Natural killer cell (primary cell): ENCODE results near the gene OCLN. TPM values are rescaled to one million over a fixed set of nuclear protein-coding genes. Genes with fewer than 3 reads are reported as not detected.
A peak's percentile ranks its signal among the peaks of the same experiment; 100 is the strongest.
"Not testable (repeated sequence)": the region's sequence is repeated elsewhere in the genome, so short reads cannot be mapped to it uniquely, and the experiment has no call there.

Experiments
- ATAC-seq, 3 donors: fragments of 150-1000 bp in 2 of 3; fragments of 200-7000 bp in 1 of 3; cut with Tn5 transposase; 1 replicate in 1 of 3; 2 replicates in 2 of 3; pipeline ENCODE4 v1.10.0; 2021; ENCODE audit warnings: mild to moderate bottlenecking in 2 of 3, moderate library complexity in 2 of 3
- DNase-seq, 2 donors: peaks; one replicate each; pipeline versions ENCODE4 v3.0.0 to v3.0.0-alpha.2; 2013 to 2021; ENCODE audit warnings: mixed read lengths in 1 of 2
- H3K27ac ChIP-seq: one replicate; pipeline ENCODE4 v1.5.1; 2013; ENCODE audit warnings: mild to moderate bottlenecking, low read length
- H3K27me3 ChIP-seq: one replicate; pipeline ENCODE4 v1.6.1; 2013; ENCODE audit warnings: low read length; ENCODE audit not compliant: control insufficient read depth, insufficient read depth
- H3K36me3 ChIP-seq: one replicate; pipeline ENCODE4 v1.6.1; 2013; ENCODE audit warnings: low read length; ENCODE audit not compliant: control insufficient read depth, insufficient read depth
- H3K4me1 ChIP-seq: one replicate; pipeline ENCODE4 v1.6.1; 2013; ENCODE audit warnings: low read length; ENCODE audit not compliant: control insufficient read depth, insufficient read depth
- H3K4me3 ChIP-seq: one replicate; pipeline ENCODE4 v1.5.1; 2013; ENCODE audit warnings: low read length
- H3K9me3 ChIP-seq: one replicate; pipeline ENCODE4 v1.6.1; 2013; ENCODE audit warnings: low read length; ENCODE audit not compliant: control insufficient read depth, insufficient read depth
- H3K27ac Mint-ChIP-seq, 2 donors: one replicate each; pipeline ENCODE4 v1.8.0; 2022; ENCODE audit warnings: mild to moderate bottlenecking in 2 of 2, mixed read lengths in 2 of 2, moderate library complexity in 1 of 2
- H3K27me3 Mint-ChIP-seq, 2 donors: one replicate each; pipeline ENCODE4 v1.8.0; 2022; ENCODE audit warnings: low read depth in 2 of 2, mixed read lengths in 2 of 2
- H3K36me3 Mint-ChIP-seq: one replicate; pipeline ENCODE4 v1.8.0; 2022; ENCODE audit warnings: mixed read lengths
- H3K4me1 Mint-ChIP-seq, 2 donors: one replicate each; pipeline ENCODE4 v1.8.0; 2022; ENCODE audit warnings: mixed read lengths in 2 of 2
- H3K4me3 Mint-ChIP-seq: one replicate; pipeline ENCODE4 v1.8.0; 2022; ENCODE audit warnings: mild to moderate bottlenecking, moderate library complexity, mixed read lengths
- H3K9me3 Mint-ChIP-seq, 2 donors: one replicate each; pipeline ENCODE4 v1.8.0; 2022; ENCODE audit warnings: mixed read lengths in 2 of 2
- WGBS: methylation state at CpG from one replicate; pipeline ENCODE4 v1.1.7; 2013; ENCODE audit warnings: missing lambda C conversion rate; ENCODE audit not compliant: insufficient coverage; 5-methylcytosine and 5-hydroxymethylcytosine counted together
- intact Hi-C: fragments of 100-400 bp; cut with micrococcal nuclease; formaldehyde crosslinking; loops from one replicate; pipeline ENCODE4 v1.14.2; 2022
- total RNA-seq, 4 donors: library from RNA; stranded (reverse); fragments of 120-200 nt in 1 of 4; gene quantifications; one replicate each; pipeline versions ENCODE4 v1.2.3 to v1.2.4, GENCODE V29; 2013 to 2022
- TF ChIP-seq, protein P1 (sequence below): fragments of 200-600 bp; IDR thresholded peaks from one replicate; pipeline ENCODE4 v1.8.0; 2022; ENCODE audit warnings: antibody characterized with exemption

OCLN gene
- total RNA-seq, result 1 to 10 TPM in 2 of 3 donors, under 1 TPM in 1; 0.68 to 1.8 (median 1.3) TPM
- total RNA-seq (2013), result 8.5 TPM

DNA sequence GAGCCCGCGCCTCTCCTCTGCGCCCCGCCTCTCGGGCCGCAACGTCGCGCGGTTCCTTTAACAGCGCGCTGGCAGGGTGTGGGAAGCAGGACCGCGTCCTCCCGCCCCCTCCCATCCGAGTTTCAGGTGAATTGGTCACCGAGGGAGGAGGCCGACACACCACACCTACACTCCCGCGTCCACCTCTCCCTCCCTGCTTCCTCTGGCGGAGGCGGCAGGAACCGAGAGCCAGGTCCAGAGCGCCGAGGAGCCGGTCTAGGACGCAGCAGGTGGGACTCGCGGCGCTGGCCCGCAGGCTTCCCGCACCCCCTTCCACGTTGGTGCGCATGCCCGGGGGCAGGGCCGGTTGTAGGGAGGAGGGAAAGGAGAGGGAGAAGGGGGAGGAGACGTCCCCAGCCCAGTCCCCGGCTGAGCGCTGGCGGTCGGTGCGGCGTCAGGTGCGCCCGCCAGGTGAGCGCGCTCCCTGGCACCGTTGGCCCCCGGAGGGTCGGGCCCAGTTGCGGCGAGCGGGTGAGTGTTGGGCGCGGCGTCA, at the start of gene OCLN:
OCLN (plus strand) TSS at position 400 of the 532 bp plus-strand sequence. CDS start 11,455 bp downstream, outside the sequence.
- Histone ChIP-seq H3K4me1 (peaks cover 19% of the 10 kb centered on the region), H3K4me3 (peak within 1 kb of the TSS; percentile 6), H3K27ac (no peak within 1 kb of the TSS), H3K9me3 (no peaks in the 10 kb centered on the region), H3K36me3 (no peaks in the 10 kb centered on the region), H3K27me3 (peaks cover 18% of the 10 kb centered on the region)
- TF ChIP-seq, protein P1, sequence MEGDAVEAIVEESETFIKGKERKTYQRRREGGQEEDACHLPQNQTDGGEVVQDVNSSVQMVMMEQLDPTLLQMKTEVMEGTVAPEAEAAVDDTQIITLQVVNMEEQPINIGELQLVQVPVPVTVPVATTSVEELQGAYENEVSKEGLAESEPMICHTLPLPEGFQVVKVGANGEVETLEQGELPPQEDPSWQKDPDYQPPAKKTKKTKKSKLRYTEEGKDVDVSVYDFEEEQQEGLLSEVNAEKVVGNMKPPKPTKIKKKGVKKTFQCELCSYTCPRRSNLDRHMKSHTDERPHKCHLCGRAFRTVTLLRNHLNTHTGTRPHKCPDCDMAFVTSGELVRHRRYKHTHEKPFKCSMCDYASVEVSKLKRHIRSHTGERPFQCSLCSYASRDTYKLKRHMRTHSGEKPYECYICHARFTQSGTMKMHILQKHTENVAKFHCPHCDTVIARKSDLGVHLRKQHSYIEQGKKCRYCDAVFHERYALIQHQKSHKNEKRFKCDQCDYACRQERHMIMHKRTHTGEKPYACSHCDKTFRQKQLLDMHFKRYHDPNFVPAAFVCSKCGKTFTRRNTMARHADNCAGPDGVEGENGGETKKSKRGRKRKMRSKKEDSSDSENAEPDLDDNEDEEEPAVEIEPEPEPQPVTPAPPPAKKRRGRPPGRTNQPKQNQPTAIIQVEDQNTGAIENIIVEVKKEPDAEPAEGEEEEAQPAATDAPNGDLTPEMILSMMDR, result no peak
- ATAC-seq (peak in 1 of 3 donors; percentile 35), DNase-seq (no peak)
- intact Hi-C loops, result no loop called here
- no peaks in the 10 kb centered on the region for H3K4me1 Mint-ChIP-seq
- H3K36me3 Mint-ChIP-seq, result no peaks in the 10 kb centered on the region
- H3K4me3 Mint-ChIP-seq, result peak within 1 kb of the TSS; percentile 49
- no peak within 1 kb of the TSS for H3K27ac Mint-ChIP-seq
- H3K27me3 Mint-ChIP-seq, result peaks cover 33 to 49% of the 10 kb centered on the region in 2 donors
- no peaks in the 10 kb centered on the region for H3K9me3 Mint-ChIP-seq
- WGBS, result under 1% methylated on average over 56 of the region's 56 CpGs

GRCh38 chr5:69444127-69444754, 48.3 kb upstream of the OCLN start:
- H3K36me3 Mint-ChIP-seq, result no peaks in the 10 kb centered on the region
- H3K9me3 Mint-ChIP-seq, result no peaks in the 10 kb centered on the region
- no peak overlapping the region for H3K4me3 Mint-ChIP-seq
- TF ChIP-seq, protein P1, result no peak
- H3K27ac Mint-ChIP-seq, result no peak overlapping the region
- ATAC-seq (no peak), DNase-seq (no peak)
- Histone ChIP-seq H3K27ac (no peak overlapping the region), H3K27me3 (no peaks in the 10 kb centered on the region), H3K4me1 (no peaks in the 10 kb centered on the region), H3K36me3 (no peaks in the 10 kb centered on the region), H3K4me3 (no peak overlapping the region), H3K9me3 (no peaks in the 10 kb centered on the region)
- 92% methylated on average over 7 of the region's 7 CpGs for WGBS
- no peaks in the 10 kb centered on the region for H3K4me1 Mint-ChIP-seq
- H3K27me3 Mint-ChIP-seq, result no peaks in the 10 kb centered on the region
- intact Hi-C loops, result no loop called here

DNA sequence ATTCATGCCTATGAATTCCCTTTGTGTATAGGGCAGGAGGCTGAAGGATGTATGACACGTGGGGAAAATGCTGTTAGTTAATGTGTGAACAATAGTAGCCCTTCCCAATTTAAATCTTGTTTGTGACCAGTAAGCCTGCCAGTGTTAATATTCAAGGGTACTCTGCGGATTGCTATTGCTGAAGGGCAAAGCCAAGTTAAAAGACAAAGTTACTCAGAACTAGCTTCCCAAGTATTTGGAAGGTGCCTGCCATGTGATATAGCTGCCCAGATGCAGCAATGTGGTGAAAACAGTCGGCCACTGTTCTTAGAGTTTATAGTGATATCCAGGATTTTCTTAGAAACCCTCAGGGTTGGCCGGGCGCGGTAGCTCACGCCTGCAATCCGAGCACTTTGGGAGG, 43.1 kb upstream of the OCLN start:
- Histone ChIP-seq H3K27ac (no peak overlapping the region), H3K36me3 (no peaks in the 10 kb centered on the region), H3K27me3 (no peaks in the 10 kb centered on the region), H3K9me3 (no peaks in the 10 kb centered on the region), H3K4me3 (no peak overlapping the region), H3K4me1 (no peaks in the 10 kb centered on the region)
- Mint-ChIP-seq H3K4me1 (no peaks in the 10 kb centered on the region), H3K4me3 (no peak overlapping the region), H3K36me3 (no peaks in the 10 kb centered on the region), H3K27me3 (no peaks in the 10 kb centered on the region), H3K9me3 (no peaks in the 10 kb centered on the region), H3K27ac (no peak overlapping the region)
- 90% methylated on average over 8 of the region's 8 CpGs for WGBS
- ATAC-seq (no peak), DNase-seq (no peak)
- intact Hi-C loops, result no loop called here
- TF ChIP-seq, protein P1, result no peak

- no peaks in the 10 kb centered on the region for H3K4me1 ChIP-seq
- H3K27ac Mint-ChIP-seq, result no peak overlapping the region
- no peak for ATAC-seq
- no peaks in the 10 kb centered on the region for H3K27me3 ChIP-seq
- no peaks in the 10 kb centered on the region for H3K27me3 Mint-ChIP-seq
- WGBS, result 85% methylated on average over 1 of the region's 1 CpG
- DNase-seq, result no peak
- no peaks in the 10 kb centered on the region for H3K9me3 ChIP-seq
- no peak overlapping the region for H3K4me3 Mint-ChIP-seq
- no peaks in the 10 kb centered on the region for H3K36me3 ChIP-seq
- TF ChIP-seq, protein P1, result no peak
- H3K9me3 Mint-ChIP-seq, result no peaks in the 10 kb centered on the region
- H3K4me1 Mint-ChIP-seq, result no peaks in the 10 kb centered on the region
- intact Hi-C loops, result no loop called here
- no peaks in the 10 kb centered on the region for H3K36me3 Mint-ChIP-seq
- H3K27ac ChIP-seq, result no peak overlapping the region
- no peak overlapping the region for H3K4me3 ChIP-seq
Measured at GRCh38 chr5:69450116-69450515, 42.5 kb upstream of the OCLN start.

DNA sequence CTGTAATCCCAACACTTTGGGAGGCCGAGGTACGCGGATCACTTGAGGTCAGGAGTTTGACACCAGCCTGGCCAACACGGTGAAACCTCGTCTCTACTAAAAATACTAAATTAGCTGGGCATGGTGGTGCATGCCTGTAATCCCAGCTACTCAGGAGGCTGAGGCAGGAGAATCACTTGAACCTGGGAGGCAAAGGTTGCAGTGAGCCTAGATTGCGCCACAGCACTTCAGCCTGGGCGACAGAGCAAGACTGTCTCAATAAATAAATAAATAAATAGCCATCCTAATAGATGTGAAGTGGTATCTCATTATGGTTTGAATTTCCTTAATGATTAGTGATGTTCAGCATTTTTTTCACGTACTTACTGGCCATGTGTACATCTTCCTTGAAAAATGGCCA, 42.1 kb upstream of the OCLN start:
- H3K27me3 Mint-ChIP-seq, H3K4me1 ChIP-seq, H3K4me3 ChIP-seq, H3K27me3 ChIP-seq, H3K27ac ChIP-seq, H3K4me3 Mint-ChIP-seq, H3K9me3 Mint-ChIP-seq, H3K27ac Mint-ChIP-seq, H3K36me3 Mint-ChIP-seq, intact Hi-C loops, DNase-seq, H3K9me3 ChIP-seq, H3K36me3 ChIP-seq, ATAC-seq, H3K4me1 Mint-ChIP-seq: not testable (repeated sequence)
- WGBS, result 91% methylated on average over 7 of the region's 8 CpGs
